Activated B cell treated with CpG ODN at 0.5 μM for 24 hours (primary cell): ENCODE data around the gene XIRP2. TPM values are rescaled to one million over a fixed set of nuclear protein-coding genes. Genes with fewer than 3 reads are reported as not detected.
"Not testable (repeated sequence)": the region's sequence is repeated elsewhere in the genome, so short reads cannot be mapped to it uniquely, and the experiment has no call there.

ENCODE experiments used
- ATAC-seq: fragments of 200-7000 bp; cut with Tn5 transposase; one replicate; pipeline ENCODE4 v1.10.0; 2021; ENCODE audit warnings: low read depth, mild to moderate bottlenecking, moderate library complexity
- CTCF ChIA-PET: fragments of 350-600 bp; sonication (Branson Sonifier 250); formaldehyde crosslinking; loops from one replicate; lab custom pipeline; 2021; ENCODE audit warnings: antibody characterized with exemption; lab: Charles Lee
- POLR2A ChIA-PET: fragments of 350-600 bp; sonication (Branson Sonifier 250); formaldehyde crosslinking; loops from one replicate; lab custom pipeline; 2021; ENCODE audit warnings: antibody characterized with exemption; lab: Charles Lee
- DNase-seq: peaks from one replicate; pipeline ENCODE4 v3.0.0; 2022
- H3K27ac Mint-ChIP-seq: one replicate; pipeline ENCODE4 v1.8.0; 2020; ENCODE audit warnings: mixed read lengths
- H3K27me3 Mint-ChIP-seq: one replicate; pipeline ENCODE4 v1.8.0; 2021; ENCODE audit warnings: mixed read lengths
- H3K36me3 Mint-ChIP-seq: one replicate; pipeline ENCODE4 v1.8.0; 2021; ENCODE audit warnings: low read depth, mixed read lengths
- H3K4me1 Mint-ChIP-seq: one replicate; pipeline ENCODE4 v1.8.0; 2021; ENCODE audit warnings: mixed read lengths
- H3K4me3 Mint-ChIP-seq: one replicate; pipeline ENCODE4 v1.8.0; 2020; ENCODE audit warnings: mild to moderate bottlenecking, mixed read lengths
- H3K9me3 Mint-ChIP-seq: one replicate; pipeline ENCODE4 v1.8.0; 2020; ENCODE audit warnings: mixed read lengths
- CTCF ChIP-seq: fragments of 200-600 bp; IDR thresholded peaks from one replicate; pipeline ENCODE4 v1.8.0; 2022; ENCODE audit warnings: antibody characterized with exemption, mild to moderate bottlenecking
- intact Hi-C: fragments of 100-400 bp; cut with micrococcal nuclease; formaldehyde crosslinking; loops from one replicate; pipeline ENCODE4 v1.15.1; 2024
- total RNA-seq: library from RNA; stranded (reverse); gene quantifications from 2 replicates; pipeline ENCODE4 v1.2.3, GENCODE V29; 2022

Gene XIRP2
- total RNA-seq, 1 donor from 2014 or later = not detected

- ATAC-seq (no peak), DNase-seq (no peak)
- H3K27ac Mint-ChIP-seq = no peak overlapping the region
- no peaks in the 10 kb centered on the region for H3K27me3 Mint-ChIP-seq
- no peaks in the 10 kb centered on the region for H3K36me3 Mint-ChIP-seq
- H3K4me1 Mint-ChIP-seq = no peaks in the 10 kb centered on the region
- POLR2A ChIA-PET = no interaction called here
- TF ChIP-seq CTCF = no peak
- CTCF ChIA-PET = no interaction called here
- no peak overlapping the region for H3K4me3 Mint-ChIP-seq
- no peaks in the 10 kb centered on the region for H3K9me3 Mint-ChIP-seq
- intact Hi-C loops = no loop called here
Observed at GRCh38 chr2:167069855-167070254, 181.6 kb downstream of the XIRP2 start.

GRCh38 chr2:167075708-167076107, 187.4 kb downstream of the XIRP2 start:
- DNase-seq, POLR2A ChIA-PET, H3K9me3 Mint-ChIP-seq, H3K27ac Mint-ChIP-seq, ATAC-seq, H3K4me3 Mint-ChIP-seq, intact Hi-C loops, H3K4me1 Mint-ChIP-seq, CTCF ChIA-PET, H3K27me3 Mint-ChIP-seq, H3K36me3 Mint-ChIP-seq: not testable (repeated sequence)

- H3K36me3 Mint-ChIP-seq, H3K9me3 Mint-ChIP-seq, DNase-seq, intact Hi-C loops, H3K4me1 Mint-ChIP-seq, ATAC-seq, H3K27me3 Mint-ChIP-seq, POLR2A ChIA-PET, H3K27ac Mint-ChIP-seq, CTCF ChIA-PET, H3K4me3 Mint-ChIP-seq: not testable (repeated sequence)
Observed at GRCh38 chr2:167098931-167099330, 210.7 kb downstream of the XIRP2 start.

DNA sequence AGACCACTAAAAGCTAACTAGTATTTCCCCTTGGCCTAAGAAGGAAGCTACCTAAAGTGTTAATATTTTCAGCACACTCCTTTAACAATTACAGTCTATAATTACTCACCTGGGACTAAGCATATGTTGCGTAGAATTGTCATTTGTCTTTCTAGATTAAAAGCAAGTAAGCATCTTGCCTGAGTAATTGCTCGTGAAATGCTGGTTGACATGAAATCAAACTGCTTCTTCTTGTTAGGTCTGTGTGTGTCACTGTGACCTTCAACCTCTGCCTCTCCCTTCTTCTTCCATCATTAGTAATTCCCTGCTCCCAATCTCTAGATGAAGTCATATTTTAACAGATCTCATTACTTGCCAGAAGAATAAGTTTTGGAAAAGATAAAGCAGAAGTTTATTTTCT, 212.2 kb downstream of the XIRP2 start:
- ChIA-PET POLR2A (no interaction called here), CTCF (no interaction called here)
- Mint-ChIP-seq H3K9me3 (peaks cover 5% of the 10 kb centered on the region), H3K4me1 (no peaks in the 10 kb centered on the region), H3K27me3 (no peaks in the 10 kb centered on the region), H3K36me3 (no peaks in the 10 kb centered on the region), H3K27ac (no peak overlapping the region), H3K4me3 (no peak overlapping the region)
- intact Hi-C loops = no loop called here
- DNase-seq = no peak
- TF ChIP-seq CTCF = no peak
- ATAC-seq = no peak

DNA sequence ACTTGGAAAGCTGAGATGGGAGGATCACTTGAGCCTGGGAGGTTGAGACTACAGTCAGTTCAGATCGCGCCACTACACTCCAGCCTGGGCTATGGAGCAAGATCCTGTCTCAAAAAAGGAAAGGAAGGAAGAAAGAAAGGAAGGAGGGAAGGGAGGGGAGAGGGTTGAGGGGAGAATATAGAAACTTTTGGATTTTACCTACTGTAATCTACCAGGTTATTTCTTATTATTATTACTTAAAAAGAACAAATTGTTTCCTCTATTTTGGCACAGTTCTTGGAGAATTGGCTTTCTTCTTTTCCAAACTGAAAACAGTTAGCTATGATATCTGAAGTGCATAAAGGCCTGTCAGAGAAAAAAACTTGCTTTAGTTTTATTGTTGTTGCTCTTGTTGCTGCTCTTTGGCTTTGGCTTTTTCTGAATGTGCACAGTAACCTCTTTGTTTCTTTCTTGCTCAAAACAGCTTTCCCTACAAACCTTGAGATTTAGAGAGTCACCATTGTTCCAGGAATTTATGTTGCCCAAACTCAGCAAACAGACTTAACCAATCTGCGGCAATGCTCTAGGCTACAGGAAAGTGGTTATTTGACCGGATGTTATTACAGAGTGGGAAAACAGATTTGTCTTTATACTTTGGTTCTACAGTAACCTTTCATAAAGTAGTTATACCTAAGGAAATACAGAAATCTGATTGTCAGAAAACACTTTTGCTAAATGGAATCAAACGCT, 214.9 kb downstream of the XIRP2 start:
- no peaks in the 10 kb centered on the region for H3K4me1 Mint-ChIP-seq

GRCh38 chr2:167103757-167104133, 215.5 kb downstream of the XIRP2 start:
- POLR2A ChIA-PET = no interaction called here

More for the DNA sequence above, 214.9 kb downstream of the XIRP2 start:
- Mint-ChIP-seq H3K9me3 (peaks cover 5% of the 10 kb centered on the region), H3K27ac (no peak overlapping the region), H3K27me3 (no peaks in the 10 kb centered on the region), H3K4me3 (no peak overlapping the region), H3K36me3 (no peaks in the 10 kb centered on the region)
- POLR2A ChIA-PET = no interaction called here
- DNase-seq = no peak
- no peak for ATAC-seq
- CTCF ChIA-PET = no interaction called here
- intact Hi-C loops = no loop called here
- TF ChIP-seq CTCF = no peak

More at GRCh38 chr2:167103757-167104133, 215.5 kb downstream of the XIRP2 start:
- Mint-ChIP-seq H3K27ac (no peak overlapping the region), H3K9me3 (peaks cover 5% of the 10 kb centered on the region), H3K4me3 (no peak overlapping the region), H3K36me3 (no peaks in the 10 kb centered on the region), H3K27me3 (no peaks in the 10 kb centered on the region), H3K4me1 (no peaks in the 10 kb centered on the region)
- ATAC-seq (no peak), DNase-seq (no peak)
- CTCF ChIA-PET = no interaction called here
- TF ChIP-seq CTCF = no peak
- intact Hi-C loops = no loop called here
